ENCODE results near the gene ENG. TPM values are rescaled to one million over a fixed set of nuclear protein-coding genes. Genes with fewer than 3 reads are reported as not detected.

ENG gene
- total RNA-seq, 3 donors from 2014 or later (not counting 1 experiment from before 2014, with no cell fraction given) = 8.5 to 13.6 (median 12.3) TPM

DNA sequence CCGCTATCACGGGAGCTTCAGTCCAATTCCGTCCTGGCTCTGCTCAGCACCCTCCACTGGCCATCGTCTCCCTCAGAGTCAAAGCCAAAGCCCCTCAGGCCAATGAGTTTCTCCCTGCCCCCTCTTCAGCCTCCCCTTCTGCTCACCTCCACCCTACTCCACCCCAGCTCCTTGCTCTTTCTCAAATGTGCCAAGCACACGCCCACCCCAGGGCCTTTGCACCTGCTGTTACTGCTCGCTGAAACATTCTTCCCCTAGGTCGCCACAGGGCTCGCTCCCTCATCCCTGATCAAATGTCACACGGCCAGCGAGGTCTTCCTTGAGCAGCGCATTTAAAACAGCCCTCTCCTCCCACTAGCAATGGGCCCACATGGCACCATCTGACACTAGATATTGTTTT is 6.3 kb upstream of the ENG start:
- TF ChIP-seq, protein P1, sequence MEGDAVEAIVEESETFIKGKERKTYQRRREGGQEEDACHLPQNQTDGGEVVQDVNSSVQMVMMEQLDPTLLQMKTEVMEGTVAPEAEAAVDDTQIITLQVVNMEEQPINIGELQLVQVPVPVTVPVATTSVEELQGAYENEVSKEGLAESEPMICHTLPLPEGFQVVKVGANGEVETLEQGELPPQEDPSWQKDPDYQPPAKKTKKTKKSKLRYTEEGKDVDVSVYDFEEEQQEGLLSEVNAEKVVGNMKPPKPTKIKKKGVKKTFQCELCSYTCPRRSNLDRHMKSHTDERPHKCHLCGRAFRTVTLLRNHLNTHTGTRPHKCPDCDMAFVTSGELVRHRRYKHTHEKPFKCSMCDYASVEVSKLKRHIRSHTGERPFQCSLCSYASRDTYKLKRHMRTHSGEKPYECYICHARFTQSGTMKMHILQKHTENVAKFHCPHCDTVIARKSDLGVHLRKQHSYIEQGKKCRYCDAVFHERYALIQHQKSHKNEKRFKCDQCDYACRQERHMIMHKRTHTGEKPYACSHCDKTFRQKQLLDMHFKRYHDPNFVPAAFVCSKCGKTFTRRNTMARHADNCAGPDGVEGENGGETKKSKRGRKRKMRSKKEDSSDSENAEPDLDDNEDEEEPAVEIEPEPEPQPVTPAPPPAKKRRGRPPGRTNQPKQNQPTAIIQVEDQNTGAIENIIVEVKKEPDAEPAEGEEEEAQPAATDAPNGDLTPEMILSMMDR (IDR thresholded peaks at IDR 0.05) = no peak

DNA sequence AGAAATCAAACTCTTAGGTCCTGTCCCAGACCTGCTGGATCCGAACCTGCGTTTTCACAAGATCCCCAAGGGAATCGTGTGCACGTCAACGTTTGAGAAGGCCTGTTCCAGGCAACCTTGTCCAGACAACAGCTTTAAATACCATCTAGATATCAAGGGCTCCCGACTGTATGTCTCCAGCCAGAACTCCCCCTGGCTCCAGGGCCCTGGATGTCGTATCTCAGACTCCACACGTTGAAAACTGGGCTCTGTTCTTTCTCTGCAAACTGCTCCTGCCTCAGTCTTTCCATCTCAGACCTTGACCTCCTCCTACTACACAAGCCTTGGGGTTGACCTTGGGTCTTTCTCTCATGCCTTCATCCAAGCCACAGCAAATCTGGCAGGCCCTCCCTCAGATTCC is 5.8 kb upstream of the ENG start:
- WGBS (ENCODE audit: insufficient coverage) = 91% methylated on average over 8 of the region's 8 CpGs
- no peak overlapping the region for H3K4me3 Mint-ChIP-seq

More for the DNA sequence above, 6.3 kb upstream of the ENG start:
- Mint-ChIP-seq H3K9me3 (no peaks in the 10 kb centered on the region), H3K27ac (peak overlapping the region; percentile 85 to 96), H3K4me1 (peaks cover 19 to 59% of the 10 kb centered on the region in 2 donors), H3K27me3 (ENCODE audit: low read depth in 2 of 2) (no peaks in the 10 kb centered on the region), H3K4me3 (no peak overlapping the region), H3K36me3 (no peaks in the 10 kb centered on the region)
- ATAC-seq = no peak
- no peaks in the 10 kb centered on the region for H3K9me3 ChIP-seq (ENCODE audit: control insufficient read depth, insufficient read depth, low read length)
- 95% methylated on average over 11 of the region's 11 CpGs for WGBS (ENCODE audit: insufficient coverage)
- H3K36me3 ChIP-seq (ENCODE audit: control insufficient read depth, insufficient read depth, low read length) = no peaks in the 10 kb centered on the region
- DNase-seq = no peak
- no peak overlapping the region for H3K4me3 ChIP-seq (ENCODE audit: low read length)
- peaks cover 88% of the 10 kb centered on the region for H3K4me1 ChIP-seq (ENCODE audit: control insufficient read depth, insufficient read depth, low read length)
- no peak overlapping the region for H3K27ac ChIP-seq (ENCODE audit: low read length)
- no peaks in the 10 kb centered on the region for H3K27me3 ChIP-seq (ENCODE audit: control insufficient read depth, insufficient read depth, low read length)
- intact Hi-C loops (cut with micrococcal nuclease) = loop anchor here (5.0 to 10.0 kb wide), 2 partner anchors 57 to 356 kb away; partner anchors contain the start of gene ST6GALNAC4

GRCh38 chr9:127858041-127858512 is 3.6 kb upstream of the ENG start:
- ATAC-seq = no peak
- peaks cover 17 to 56% of the 10 kb centered on the region in 2 donors for H3K4me1 Mint-ChIP-seq

More for the DNA sequence above, 5.8 kb upstream of the ENG start:
- Histone ChIP-seq H3K4me1 (ENCODE audit: control insufficient read depth, insufficient read depth, low read length) (peaks cover 89% of the 10 kb centered on the region), H3K4me3 (ENCODE audit: low read length) (no peak overlapping the region), H3K27ac (ENCODE audit: low read length) (no peak overlapping the region), H3K27me3 (ENCODE audit: control insufficient read depth, insufficient read depth, low read length) (no peaks in the 10 kb centered on the region), H3K9me3 (ENCODE audit: control insufficient read depth, insufficient read depth, low read length) (no peaks in the 10 kb centered on the region), H3K36me3 (ENCODE audit: control insufficient read depth, insufficient read depth, low read length) (no peaks in the 10 kb centered on the region)
- Mint-ChIP-seq H3K4me1 (peaks cover 18 to 58% of the 10 kb centered on the region in 2 donors), H3K36me3 (no peaks in the 10 kb centered on the region), H3K27ac (peak overlapping the region in 1 of 2 donors; percentile 96), H3K27me3 (ENCODE audit: low read depth in 2 of 2) (no peaks in the 10 kb centered on the region), H3K9me3 (no peaks in the 10 kb centered on the region)
- no peak for ATAC-seq
- DNase-seq = no peak
- intact Hi-C loops (cut with micrococcal nuclease) = loop anchor here (5.0 to 10.0 kb wide), 2 partner anchors 57 to 355 kb away; partner anchors contain the start of gene ST6GALNAC4
- TF ChIP-seq, protein P1 (IDR thresholded peaks at IDR 0.05) = no peak

More at GRCh38 chr9:127858041-127858512, 3.6 kb upstream of the ENG start:
- Histone ChIP-seq H3K4me1 (ENCODE audit: control insufficient read depth, insufficient read depth, low read length) (peaks cover 95% of the 10 kb centered on the region), H3K27me3 (ENCODE audit: control insufficient read depth, insufficient read depth, low read length) (no peaks in the 10 kb centered on the region), H3K27ac (ENCODE audit: low read length) (no peak overlapping the region), H3K36me3 (ENCODE audit: control insufficient read depth, insufficient read depth, low read length) (no peaks in the 10 kb centered on the region), H3K4me3 (ENCODE audit: low read length) (no peak overlapping the region), H3K9me3 (ENCODE audit: control insufficient read depth, insufficient read depth, low read length) (no peaks in the 10 kb centered on the region)
- TF ChIP-seq, protein P1 (IDR thresholded peaks at IDR 0.05) = no peak
- Mint-ChIP-seq H3K9me3 (no peaks in the 10 kb centered on the region), H3K4me3 (peak overlapping the region; percentile 21), H3K27ac (no peak overlapping the region), H3K27me3 (ENCODE audit: low read depth in 2 of 2) (no peaks in the 10 kb centered on the region), H3K36me3 (no peaks in the 10 kb centered on the region)
- WGBS (ENCODE audit: insufficient coverage) = 65% methylated on average over 12 of the region's 12 CpGs
- intact Hi-C loops (cut with micrococcal nuclease) = no loop called here
- no peak for DNase-seq

All from natural killer cell (primary cell).